WTC11 (cell line): Measurements from ENCODE around the gene POU2F3.

Source experiments
- CREB1 ChIP-seq: sonication (generic); formaldehyde crosslinking; IDR thresholded peaks from 2 replicates; pipeline ENCODE4 v1.8.0; 2023; ENCODE audit warnings: mild to moderate bottlenecking, missing genetic modification reagents
- FOXJ3 ChIP-seq: sonication (generic); formaldehyde crosslinking; IDR thresholded peaks from 2 replicates; pipeline ENCODE4 v1.9.0; 2021; ENCODE audit warnings: missing genetic modification reagents, mild to moderate bottlenecking, borderline replicate concordance
- MYBL2 ChIP-seq: sonication (generic); formaldehyde crosslinking; IDR thresholded peaks from 2 replicates; pipeline ENCODE4 v1.8.1; 2023; ENCODE audit warnings: mild to moderate bottlenecking, moderate library complexity, missing genetic modification reagents
- NFE2L1 ChIP-seq: sonication (generic); formaldehyde crosslinking; IDR thresholded peaks from 2 replicates; pipeline ENCODE4 v1.8.1; 2023; ENCODE audit warnings: missing genetic modification reagents
- TEAD4 ChIP-seq: sonication (generic); formaldehyde crosslinking; IDR thresholded peaks from 2 replicates; pipeline ENCODE4 v1.8.0; 2022; ENCODE audit warnings: mild to moderate bottlenecking, missing genetic modification reagents
- TF ChIP-seq, protein P1 (sequence below): fragments of 200-600 bp; IDR thresholded peaks from 2 replicates; pipeline ENCODE4 v1.8.0; 2022; ENCODE audit warnings: antibody characterized with exemption
- TF ChIP-seq, protein P2 (sequence below): sonication (generic); formaldehyde crosslinking; IDR thresholded peaks from 2 replicates; pipeline ENCODE4 v1.8.1; 2023; ENCODE audit warnings: mild to moderate bottlenecking, missing genetic modification reagents, moderate library complexity
- TF ChIP-seq, protein P3 (sequence below): sonication (generic); formaldehyde crosslinking; IDR thresholded peaks from 2 replicates; pipeline ENCODE4 v1.8.1; 2023; ENCODE audit warnings: mild to moderate bottlenecking, missing genetic modification reagents, moderate library complexity
- TF ChIP-seq, protein P4 (sequence below): sonication (generic); formaldehyde crosslinking; IDR thresholded peaks from 2 replicates; pipeline ENCODE4 v1.8.0; 2022; ENCODE audit warnings: mild to moderate bottlenecking, missing genetic modification reagents

DNA sequence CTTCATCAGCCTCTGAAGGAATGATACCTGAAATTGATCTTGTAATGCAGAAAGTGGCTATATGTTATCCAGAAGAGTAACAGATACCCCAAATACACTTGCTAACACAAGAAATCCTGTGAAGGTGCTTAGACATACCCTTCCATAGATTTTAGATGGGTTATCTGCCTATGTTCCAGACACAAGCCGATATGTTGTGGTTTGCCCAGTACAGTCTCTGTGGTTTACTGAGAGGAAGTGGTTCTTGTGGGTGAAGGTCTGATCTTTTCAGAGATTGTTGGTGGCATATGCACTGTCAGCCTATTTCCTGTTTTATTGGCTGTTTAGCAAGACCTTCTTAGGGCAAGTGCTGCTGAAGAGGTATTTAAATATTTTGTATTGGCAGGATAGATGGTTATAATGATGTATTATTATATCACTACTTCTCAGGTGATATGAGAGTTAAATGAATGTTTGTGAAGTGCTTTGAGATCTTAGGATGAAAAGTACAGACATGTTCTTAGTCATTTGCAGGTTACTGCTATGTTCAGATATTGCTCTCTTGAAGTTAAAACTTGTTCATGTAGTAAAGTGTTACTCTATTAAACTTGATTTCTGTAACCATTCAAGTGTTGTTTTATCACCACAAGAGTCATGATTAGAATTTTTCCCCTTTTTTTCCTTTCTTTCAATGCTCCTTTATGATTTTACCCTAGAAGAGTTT, 104.5 kb downstream of the POU2F3 start:
- TF ChIP-seq, protein P1, sequence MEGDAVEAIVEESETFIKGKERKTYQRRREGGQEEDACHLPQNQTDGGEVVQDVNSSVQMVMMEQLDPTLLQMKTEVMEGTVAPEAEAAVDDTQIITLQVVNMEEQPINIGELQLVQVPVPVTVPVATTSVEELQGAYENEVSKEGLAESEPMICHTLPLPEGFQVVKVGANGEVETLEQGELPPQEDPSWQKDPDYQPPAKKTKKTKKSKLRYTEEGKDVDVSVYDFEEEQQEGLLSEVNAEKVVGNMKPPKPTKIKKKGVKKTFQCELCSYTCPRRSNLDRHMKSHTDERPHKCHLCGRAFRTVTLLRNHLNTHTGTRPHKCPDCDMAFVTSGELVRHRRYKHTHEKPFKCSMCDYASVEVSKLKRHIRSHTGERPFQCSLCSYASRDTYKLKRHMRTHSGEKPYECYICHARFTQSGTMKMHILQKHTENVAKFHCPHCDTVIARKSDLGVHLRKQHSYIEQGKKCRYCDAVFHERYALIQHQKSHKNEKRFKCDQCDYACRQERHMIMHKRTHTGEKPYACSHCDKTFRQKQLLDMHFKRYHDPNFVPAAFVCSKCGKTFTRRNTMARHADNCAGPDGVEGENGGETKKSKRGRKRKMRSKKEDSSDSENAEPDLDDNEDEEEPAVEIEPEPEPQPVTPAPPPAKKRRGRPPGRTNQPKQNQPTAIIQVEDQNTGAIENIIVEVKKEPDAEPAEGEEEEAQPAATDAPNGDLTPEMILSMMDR, result no peak
- TF ChIP-seq NFE2L1 (CRISPR knock-in tag), result no peak
- TF ChIP-seq, protein P2, sequence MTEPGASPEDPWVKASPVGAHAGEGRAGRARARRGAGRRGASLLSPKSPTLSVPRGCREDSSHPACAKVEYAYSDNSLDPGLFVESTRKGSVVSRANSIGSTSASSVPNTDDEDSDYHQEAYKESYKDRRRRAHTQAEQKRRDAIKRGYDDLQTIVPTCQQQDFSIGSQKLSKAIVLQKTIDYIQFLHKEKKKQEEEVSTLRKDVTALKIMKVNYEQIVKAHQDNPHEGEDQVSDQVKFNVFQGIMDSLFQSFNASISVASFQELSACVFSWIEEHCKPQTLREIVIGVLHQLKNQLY, result no peak
- TF ChIP-seq, protein P3, sequence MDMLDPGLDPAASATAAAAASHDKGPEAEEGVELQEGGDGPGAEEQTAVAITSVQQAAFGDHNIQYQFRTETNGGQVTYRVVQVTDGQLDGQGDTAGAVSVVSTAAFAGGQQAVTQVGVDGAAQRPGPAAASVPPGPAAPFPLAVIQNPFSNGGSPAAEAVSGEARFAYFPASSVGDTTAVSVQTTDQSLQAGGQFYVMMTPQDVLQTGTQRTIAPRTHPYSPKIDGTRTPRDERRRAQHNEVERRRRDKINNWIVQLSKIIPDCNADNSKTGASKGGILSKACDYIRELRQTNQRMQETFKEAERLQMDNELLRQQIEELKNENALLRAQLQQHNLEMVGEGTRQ (CRISPR knock-in tag), result no peak
- no peak for TF ChIP-seq TEAD4 (CRISPR knock-in tag)
- TF ChIP-seq FOXJ3 (CRISPR knock-in tag), result no peak
- no peak for TF ChIP-seq CREB1 (CRISPR knock-in tag)
- TF ChIP-seq MYBL2 (CRISPR knock-in tag), result no peak
- TF ChIP-seq, protein P4, sequence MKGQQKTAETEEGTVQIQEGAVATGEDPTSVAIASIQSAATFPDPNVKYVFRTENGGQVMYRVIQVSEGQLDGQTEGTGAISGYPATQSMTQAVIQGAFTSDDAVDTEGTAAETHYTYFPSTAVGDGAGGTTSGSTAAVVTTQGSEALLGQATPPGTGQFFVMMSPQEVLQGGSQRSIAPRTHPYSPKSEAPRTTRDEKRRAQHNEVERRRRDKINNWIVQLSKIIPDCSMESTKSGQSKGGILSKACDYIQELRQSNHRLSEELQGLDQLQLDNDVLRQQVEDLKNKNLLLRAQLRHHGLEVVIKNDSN (CRISPR knock-in tag), result no peak
